ENCODE data around the gene TTC23L.

- TF ChIP-seq POLR2AphosphoS5 (IDR thresholded peaks at IDR 0.05; ENCODE audit: low read depth, low read length) (no peak), CEBPB (IDR thresholded peaks at IDR 0.05; ENCODE audit: low read depth, low read length) (no peak), SP1 (IDR thresholded peaks at IDR 0.05; ENCODE audit: low read depth, low read length) (no peak)
- TF ChIP-seq, protein P1, sequence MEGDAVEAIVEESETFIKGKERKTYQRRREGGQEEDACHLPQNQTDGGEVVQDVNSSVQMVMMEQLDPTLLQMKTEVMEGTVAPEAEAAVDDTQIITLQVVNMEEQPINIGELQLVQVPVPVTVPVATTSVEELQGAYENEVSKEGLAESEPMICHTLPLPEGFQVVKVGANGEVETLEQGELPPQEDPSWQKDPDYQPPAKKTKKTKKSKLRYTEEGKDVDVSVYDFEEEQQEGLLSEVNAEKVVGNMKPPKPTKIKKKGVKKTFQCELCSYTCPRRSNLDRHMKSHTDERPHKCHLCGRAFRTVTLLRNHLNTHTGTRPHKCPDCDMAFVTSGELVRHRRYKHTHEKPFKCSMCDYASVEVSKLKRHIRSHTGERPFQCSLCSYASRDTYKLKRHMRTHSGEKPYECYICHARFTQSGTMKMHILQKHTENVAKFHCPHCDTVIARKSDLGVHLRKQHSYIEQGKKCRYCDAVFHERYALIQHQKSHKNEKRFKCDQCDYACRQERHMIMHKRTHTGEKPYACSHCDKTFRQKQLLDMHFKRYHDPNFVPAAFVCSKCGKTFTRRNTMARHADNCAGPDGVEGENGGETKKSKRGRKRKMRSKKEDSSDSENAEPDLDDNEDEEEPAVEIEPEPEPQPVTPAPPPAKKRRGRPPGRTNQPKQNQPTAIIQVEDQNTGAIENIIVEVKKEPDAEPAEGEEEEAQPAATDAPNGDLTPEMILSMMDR (IDR thresholded peaks at IDR 0.05; ENCODE audit: control extremely low read depth in 1 of 3, insufficient read depth in 1 of 3, low read depth in 1 of 3, low read length in 3 of 3), result no peak
These were observed 56.9 kb downstream of the TTC23L start for GRCh38 chr5:34895641-34896419.

All from H1 (cell line).